CD14-positive monocyte (primary cell): ENCODE data around the gene KRTAP10-2. TPM values are rescaled to one million over a fixed set of nuclear protein-coding genes. Genes with fewer than 3 reads are reported as not detected.

ENCODE experiments used
- DNase-seq, 3 donors: peaks; one replicate each; pipeline ENCODE4 v3.0.0-alpha.2; 2011 to 2022
- H2AFZ ChIP-seq: 2 replicates; pipeline ENCODE4 v1.6.0; 2012; ENCODE audit warnings: mild to moderate bottlenecking, low read depth, low read length, inconsistent platforms; ENCODE audit not compliant: insufficient read depth, poor library complexity, severe bottlenecking
- H3K27ac ChIP-seq, 2 donors: 1 replicate in 1 of 2; 2 replicates in 1 of 2; pipeline ENCODE4 v1.5.1; 2012 to 2013; ENCODE audit warnings: low read length in 2 of 2, control low read depth in 1 of 2, inconsistent platforms in 1 of 2, low read depth in 1 of 2, mild to moderate bottlenecking in 1 of 2
- H3K27me3 ChIP-seq, 2 donors: one replicate each; pipeline versions ENCODE4 v1.6.0 to v1.6.1; 2011 to 2013; ENCODE audit warnings: low read length in 2 of 2; ENCODE audit not compliant: control insufficient read depth in 2 of 2, insufficient read depth in 2 of 2
- H3K36me3 ChIP-seq, 2 donors: replicated peaks in 1 of 2; 1 replicate in 1 of 2; 2 replicates in 1 of 2; pipeline versions ENCODE4 v1.5.1 to v1.6.1; 2012 to 2013; ENCODE audit warnings: low read length in 2 of 2, control low read depth in 1 of 2, inconsistent platforms in 1 of 2, mild to moderate bottlenecking in 1 of 2; ENCODE audit not compliant: insufficient read depth in 2 of 2, control insufficient read depth in 1 of 2
- H3K4me1 ChIP-seq, 2 donors: 1 replicate in 1 of 2; 2 replicates in 1 of 2; pipeline versions ENCODE4 v1.5.1 to v1.6.1; 2012 to 2013; ENCODE audit warnings: low read length in 2 of 2, control low read depth in 1 of 2, inconsistent platforms in 1 of 2, mild to moderate bottlenecking in 1 of 2, moderate library complexity in 1 of 2; ENCODE audit not compliant: insufficient read depth in 2 of 2, control insufficient read depth in 1 of 2
- H3K4me2 ChIP-seq: replicated peaks from 2 replicates; pipeline ENCODE3; 2012; ENCODE audit warnings: low read length, moderate library complexity, mild to moderate bottlenecking; ENCODE audit not compliant: poor library complexity, severe bottlenecking; ENCODE audit errors: extremely low read depth
- H3K4me3 ChIP-seq, 3 experiments: fragments of 200-600 bp in 1 of 3; sonication (generic) in 1 of 3; replicated peaks in 1 of 3; 1 replicate in 2 of 3; 2 replicates in 1 of 3; pipeline ENCODE4 v1.5.1; 2011 to 2013; ENCODE audit warnings: low read length in 3 of 3, mild to moderate bottlenecking in 3 of 3, control low read depth in 2 of 3, low read depth in 2 of 3, inconsistent platforms in 1 of 3, moderate library complexity in 1 of 3
- H3K79me2 ChIP-seq: 2 replicates; pipeline ENCODE4 v1.6.0; 2012; ENCODE audit warnings: mild to moderate bottlenecking, control low read depth, inconsistent platforms, low read length, moderate library complexity; ENCODE audit not compliant: insufficient read depth
- H3K9ac ChIP-seq: 2 replicates; pipeline ENCODE4 v1.6.0; 2017; ENCODE audit warnings: low read length, mild to moderate bottlenecking; ENCODE audit not compliant: insufficient read depth, poor library complexity, severe bottlenecking
- H3K9me3 ChIP-seq, 2 donors: replicated peaks in 1 of 2; 1 replicate in 1 of 2; 2 replicates in 1 of 2; pipeline versions ENCODE4 v1.5.1 to v1.6.1; 2012 to 2013; ENCODE audit warnings: low read length in 2 of 2, control low read depth in 1 of 2; ENCODE audit not compliant: control insufficient read depth in 1 of 2, insufficient read depth in 1 of 2
- H4K20me1 ChIP-seq: 2 replicates; pipeline ENCODE4 v1.6.0; 2012; ENCODE audit warnings: mild to moderate bottlenecking, low read length, control low read depth, moderate library complexity; ENCODE audit not compliant: insufficient read depth
- H3K27ac Mint-ChIP-seq, 7 donors: one replicate each; pipeline ENCODE4 v1.8.0; 2020; ENCODE audit warnings: mild to moderate bottlenecking in 7 of 7, mixed read lengths in 7 of 7, moderate library complexity in 6 of 7, inconsistent platforms in 2 of 7
- H3K27me3 Mint-ChIP-seq, 3 donors: one replicate each; pipeline ENCODE4 v1.8.0; 2021 to 2022; ENCODE audit warnings: low read depth in 3 of 3, mild to moderate bottlenecking in 3 of 3, mixed read lengths in 3 of 3, moderate library complexity in 3 of 3, inconsistent platforms in 1 of 3
- H3K36me3 Mint-ChIP-seq, 2 donors: one replicate each; pipeline ENCODE4 v1.8.0; 2020; ENCODE audit warnings: mixed read lengths in 2 of 2, inconsistent platforms in 1 of 2, mild to moderate bottlenecking in 1 of 2
- H3K4me1 Mint-ChIP-seq: one replicate; pipeline ENCODE4 v1.8.0; 2020; ENCODE audit warnings: mild to moderate bottlenecking, mixed read lengths
- H3K4me3 Mint-ChIP-seq, 2 donors: one replicate each; pipeline ENCODE4 v1.8.0; 2020; ENCODE audit warnings: mild to moderate bottlenecking in 2 of 2, mixed read lengths in 2 of 2, moderate library complexity in 1 of 2
- H3K9me3 Mint-ChIP-seq, 7 donors: one replicate each; pipeline ENCODE4 v1.8.0; 2020 to 2022; ENCODE audit warnings: mixed read lengths in 7 of 7, mild to moderate bottlenecking in 6 of 7, moderate library complexity in 6 of 7, inconsistent platforms in 2 of 7
- CTCF ChIP-seq: fragments of 200-600 bp; IDR thresholded peaks from one replicate; pipeline ENCODE4 v1.8.0; 2022; ENCODE audit warnings: antibody characterized with exemption, mild to moderate bottlenecking
- WGBS: methylation state at CpG from one replicate; pipeline ENCODE4 v1.1.5; 2013; ENCODE audit warnings: missing lambda C conversion rate; ENCODE audit not compliant: insufficient coverage; 5-methylcytosine and 5-hydroxymethylcytosine counted together
- intact Hi-C, 2 donors: fragments of 100-400 bp; cut with micrococcal nuclease; formaldehyde crosslinking; loops; one replicate each; pipeline versions ENCODE4 v1.15.0 to v1.15.1; 2023
- polyA plus RNA-seq, 3 donors: library from polyadenylated mRNA; depleted of rRNA in 1 of 3; unstranded in 2 of 3; stranded (reverse) in 1 of 3; fragments of 300-500 nt in 2 of 3; fragments of >200 nt in 1 of 3; fragmentation: Illumina TruSeq in 2 of 3; gene quantifications; 1 replicate in 2 of 3; 2 replicates in 1 of 3; pipeline ENCODE4 v1.2.3, GENCODE V29; 2012 to 2021

Gene KRTAP10-2
- polyA plus RNA-seq, 3 donors, result not detected

- H3K27ac Mint-ChIP-seq, result peak overlapping the region in 2 of 7 donors; percentile 41 to 48
- DNase-seq, result no peak
- peaks cover 11% of the 10 kb centered on the region for H3K4me1 Mint-ChIP-seq
- Histone ChIP-seq H3K9me3 (peaks cover 0 to 15% of the 10 kb centered on the region in 2 donors), H3K27me3 (no peaks in the 10 kb centered on the region), H2AFZ (no peak overlapping the region), H3K9ac (no peak overlapping the region), H3K79me2 (no peaks in the 10 kb centered on the region), H3K4me3 (no peak overlapping the region), H3K36me3 (no peaks in the 10 kb centered on the region), H3K4me1 (peaks cover 0 to 4% of the 10 kb centered on the region in 2 donors), H3K27ac (no peak overlapping the region), H4K20me1 (no peaks in the 10 kb centered on the region), H3K4me2 (no peak overlapping the region)
- no peak overlapping the region for H3K4me3 Mint-ChIP-seq
- peaks cover 3 to 20% (median 12%) of the 10 kb centered on the region in 7 donors for H3K9me3 Mint-ChIP-seq
- H3K27me3 Mint-ChIP-seq, result peaks cover 6 to 7% (median 7%) of the 10 kb centered on the region in 3 donors
- TF ChIP-seq CTCF, result no peak
- 90% methylated on average over 25 of the region's 27 CpGs for WGBS
- intact Hi-C loops, result no loop called here
- no peaks in the 10 kb centered on the region for H3K36me3 Mint-ChIP-seq
Measured at GRCh38 chr21:44568667-44569556, 17.6 kb upstream of the KRTAP10-2 start.

- Mint-ChIP-seq H3K4me1 (peaks cover 11% of the 10 kb centered on the region), H3K9me3 (peaks cover 3 to 20% (median 12%) of the 10 kb centered on the region in 7 donors), H3K36me3 (no peaks in the 10 kb centered on the region), H3K27ac (peak overlapping the region in 2 of 7 donors; percentile 41 to 45), H3K4me3 (no peak overlapping the region), H3K27me3 (peaks cover 5 to 6% (median 5%) of the 10 kb centered on the region in 3 donors)
- no peak overlapping the region for H3K27ac ChIP-seq
- no peaks in the 10 kb centered on the region for H3K79me2 ChIP-seq
- H2AFZ ChIP-seq, result no peak overlapping the region
- no peak for TF ChIP-seq CTCF
- H3K4me2 ChIP-seq, result no peak overlapping the region
- DNase-seq, result no peak
- H3K9me3 ChIP-seq, result peaks cover 0 to 15% of the 10 kb centered on the region in 2 donors
- no peaks in the 10 kb centered on the region for H3K27me3 ChIP-seq
- H3K4me1 ChIP-seq, result peaks cover 0 to 4% of the 10 kb centered on the region in 2 donors
- H3K9ac ChIP-seq, result no peak overlapping the region
- 83% methylated on average over 12 of the region's 12 CpGs for WGBS
- no peaks in the 10 kb centered on the region for H4K20me1 ChIP-seq
- intact Hi-C loops, result no loop called here
- H3K36me3 ChIP-seq, result no peaks in the 10 kb centered on the region
- no peak overlapping the region for H3K4me3 ChIP-seq
Measured at GRCh38 chr21:44568261-44568660, 17.0 kb upstream of the KRTAP10-2 start.
